Activated naive CD8-positive, alpha-beta T cell (primary cell): ENCODE data around the gene ATG9B.
"Not testable (repeated sequence)": the region's sequence is repeated elsewhere in the genome, so short reads cannot be mapped to it uniquely, and the experiment has no call there.

Source experiments
- H3K27ac Mint-ChIP-seq: one replicate; pipeline ENCODE4 v1.8.0; 2021; ENCODE audit warnings: mixed read lengths
- H3K27me3 Mint-ChIP-seq: one replicate; pipeline ENCODE4 v1.8.0; 2021; ENCODE audit warnings: mixed read lengths
- H3K36me3 Mint-ChIP-seq: one replicate; pipeline ENCODE4 v1.8.0; 2021; ENCODE audit warnings: mixed read lengths
- H3K4me1 Mint-ChIP-seq: one replicate; pipeline ENCODE4 v1.8.0; 2021; ENCODE audit warnings: low read depth, mixed read lengths
- H3K4me3 Mint-ChIP-seq: one replicate; pipeline ENCODE4 v1.8.0; 2021; ENCODE audit warnings: mild to moderate bottlenecking, mixed read lengths
- H3K9me3 Mint-ChIP-seq: one replicate; pipeline ENCODE4 v1.8.0; 2021; ENCODE audit warnings: low read depth, mixed read lengths

ATG9B gene

GRCh38 chr7:151017370-151017952 is 6.8 kb downstream of the ATG9B start:
- Mint-ChIP-seq H3K27me3 (no peaks in the 10 kb centered on the region), H3K27ac (peak overlapping the region; percentile 24), H3K36me3 (no peaks in the 10 kb centered on the region), H3K4me3 (peak overlapping the region; percentile 83), H3K4me1 (peaks cover 50% of the 10 kb centered on the region), H3K9me3 (no peaks in the 10 kb centered on the region)

DNA sequence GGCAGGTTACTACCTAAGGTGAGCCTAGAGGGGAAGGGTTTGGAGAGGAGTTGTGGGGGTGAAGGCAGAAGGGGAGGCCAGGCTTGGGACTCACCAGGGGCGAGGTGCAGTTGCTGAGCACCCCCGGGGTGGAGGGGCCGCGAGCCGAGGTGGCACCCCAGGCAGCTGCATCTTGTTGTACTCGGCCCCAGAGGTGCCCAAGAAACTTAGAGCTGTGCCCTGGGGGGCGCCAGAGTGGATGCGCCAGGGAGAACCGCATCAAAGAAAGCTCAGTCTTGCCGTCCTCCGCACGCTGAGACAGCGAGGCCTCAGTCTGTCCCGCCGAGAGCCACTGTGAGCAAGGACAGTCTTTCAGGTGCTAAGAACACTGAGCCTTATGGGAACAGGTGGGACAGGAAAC is 7.4 kb downstream of the ATG9B start:
- Mint-ChIP-seq H3K36me3 (no peaks in the 10 kb centered on the region), H3K27ac (peak overlapping the region; percentile 28), H3K4me1 (peaks cover 54% of the 10 kb centered on the region), H3K4me3 (peak overlapping the region; percentile 83), H3K9me3 (no peaks in the 10 kb centered on the region), H3K27me3 (no peaks in the 10 kb centered on the region)

- H3K4me1 Mint-ChIP-seq: peaks cover 58% of the 10 kb centered on the region
- H3K36me3 Mint-ChIP-seq: no peaks in the 10 kb centered on the region
- H3K4me3 Mint-ChIP-seq: peak overlapping the region; percentile 83
- no peaks in the 10 kb centered on the region for H3K9me3 Mint-ChIP-seq
- peak overlapping the region; percentile 22 for H3K27ac Mint-ChIP-seq
- H3K27me3 Mint-ChIP-seq: no peaks in the 10 kb centered on the region
Observed at GRCh38 chr7:151016505-151016904, 7.8 kb downstream of the ATG9B start.

- no peaks in the 10 kb centered on the region for H3K9me3 Mint-ChIP-seq
- H3K27ac Mint-ChIP-seq: no peak overlapping the region
- no peaks in the 10 kb centered on the region for H3K27me3 Mint-ChIP-seq
- no peaks in the 10 kb centered on the region for H3K36me3 Mint-ChIP-seq
- peak overlapping the region; percentile 17 for H3K4me3 Mint-ChIP-seq
- H3K4me1 Mint-ChIP-seq: peaks cover 61% of the 10 kb centered on the region
Observed at GRCh38 chr7:151015967-151016366, 8.3 kb downstream of the ATG9B start.

DNA sequence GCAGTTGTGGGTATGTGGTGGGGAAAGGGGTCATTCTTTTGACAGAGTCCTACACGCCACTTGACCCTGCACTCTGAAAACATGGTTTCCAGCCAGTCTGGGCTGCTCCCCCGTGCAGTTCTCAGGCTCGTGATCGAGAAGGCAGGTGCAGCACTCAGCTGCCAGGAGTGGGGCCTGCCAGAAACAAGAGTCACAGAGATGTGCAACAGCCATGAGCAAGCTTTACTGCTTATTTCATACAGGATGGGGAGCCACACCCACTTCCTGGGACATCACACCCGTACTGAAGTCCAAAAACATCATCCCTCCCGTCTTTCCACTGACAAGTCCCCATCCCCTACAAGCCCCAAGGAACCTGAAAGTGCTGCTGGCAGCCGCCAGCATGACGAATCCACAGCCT is 9.3 kb downstream of the ATG9B start:
- peaks cover 69% of the 10 kb centered on the region for H3K4me1 Mint-ChIP-seq
- H3K27me3 Mint-ChIP-seq: no peaks in the 10 kb centered on the region
- peak overlapping the region; percentile 91 for H3K4me3 Mint-ChIP-seq
- peak overlapping the region; percentile 92 for H3K27ac Mint-ChIP-seq
- no peaks in the 10 kb centered on the region for H3K9me3 Mint-ChIP-seq
- no peaks in the 10 kb centered on the region for H3K36me3 Mint-ChIP-seq

DNA sequence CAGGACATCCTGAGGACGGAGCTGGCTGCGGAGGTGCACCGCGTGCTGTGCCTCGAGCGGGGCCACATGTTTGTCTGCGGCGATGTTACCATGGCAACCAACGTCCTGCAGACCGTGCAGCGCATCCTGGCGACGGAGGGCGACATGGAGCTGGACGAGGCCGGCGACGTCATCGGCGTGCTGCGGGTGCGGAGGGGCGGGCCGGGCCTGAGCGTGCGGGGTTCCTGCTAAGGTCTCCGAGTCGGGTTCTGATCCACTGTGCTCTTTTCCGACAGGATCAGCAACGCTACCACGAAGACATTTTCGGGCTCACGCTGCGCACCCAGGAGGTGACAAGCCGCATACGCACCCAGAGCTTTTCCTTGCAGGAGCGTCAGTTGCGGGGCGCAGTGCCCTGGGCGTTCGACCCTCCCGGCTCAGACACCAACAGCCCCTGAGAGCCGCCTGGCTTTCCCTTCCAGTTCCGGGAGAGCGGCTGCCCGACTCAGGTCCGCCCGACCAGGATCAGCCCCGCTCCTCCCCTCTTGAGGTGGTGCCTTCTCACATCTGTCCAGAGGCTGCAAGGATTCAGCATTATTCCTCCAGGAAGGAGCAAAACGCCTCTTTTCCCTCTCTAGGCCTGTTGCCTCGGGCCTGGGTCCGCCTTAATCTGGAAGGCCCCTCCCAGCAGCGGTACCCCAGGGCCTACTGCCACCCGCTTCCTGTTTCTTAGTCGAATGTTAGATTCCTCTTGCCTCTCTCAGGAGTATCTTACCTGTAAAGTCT is 10.4 kb downstream of the ATG9B start:
- H3K4me3 Mint-ChIP-seq: peak overlapping the region; percentile 91
- peaks cover 65% of the 10 kb centered on the region for H3K4me1 Mint-ChIP-seq
- no peaks in the 10 kb centered on the region for H3K36me3 Mint-ChIP-seq
- H3K27ac Mint-ChIP-seq: peak overlapping the region; percentile 92
- no peaks in the 10 kb centered on the region for H3K27me3 Mint-ChIP-seq
- no peaks in the 10 kb centered on the region for H3K9me3 Mint-ChIP-seq

- no peak overlapping the region for H3K4me3 Mint-ChIP-seq
- H3K27ac Mint-ChIP-seq: no peak overlapping the region
- no peaks in the 10 kb centered on the region for H3K27me3 Mint-ChIP-seq
- no peaks in the 10 kb centered on the region for H3K36me3 Mint-ChIP-seq
- peaks cover 66% of the 10 kb centered on the region for H3K4me1 Mint-ChIP-seq
- no peaks in the 10 kb centered on the region for H3K9me3 Mint-ChIP-seq
Observed at GRCh38 chr7:151013356-151013732, 10.9 kb downstream of the ATG9B start.

- no peaks in the 10 kb centered on the region for H3K27me3 Mint-ChIP-seq
- H3K36me3 Mint-ChIP-seq: no peaks in the 10 kb centered on the region
- H3K4me3 Mint-ChIP-seq: peak overlapping the region; percentile 63
- no peaks in the 10 kb centered on the region for H3K9me3 Mint-ChIP-seq
- H3K27ac Mint-ChIP-seq: peak overlapping the region; percentile 84
- peaks cover 67% of the 10 kb centered on the region for H3K4me1 Mint-ChIP-seq
Observed at GRCh38 chr7:151012911-151013347, 11.4 kb downstream of the ATG9B start.

- no peaks in the 10 kb centered on the region for H3K9me3 Mint-ChIP-seq
- H3K27ac Mint-ChIP-seq: peak overlapping the region; percentile 84
Observed at GRCh38 chr7:151012031-151012692, 12.1 kb downstream of the ATG9B start.

DNA sequence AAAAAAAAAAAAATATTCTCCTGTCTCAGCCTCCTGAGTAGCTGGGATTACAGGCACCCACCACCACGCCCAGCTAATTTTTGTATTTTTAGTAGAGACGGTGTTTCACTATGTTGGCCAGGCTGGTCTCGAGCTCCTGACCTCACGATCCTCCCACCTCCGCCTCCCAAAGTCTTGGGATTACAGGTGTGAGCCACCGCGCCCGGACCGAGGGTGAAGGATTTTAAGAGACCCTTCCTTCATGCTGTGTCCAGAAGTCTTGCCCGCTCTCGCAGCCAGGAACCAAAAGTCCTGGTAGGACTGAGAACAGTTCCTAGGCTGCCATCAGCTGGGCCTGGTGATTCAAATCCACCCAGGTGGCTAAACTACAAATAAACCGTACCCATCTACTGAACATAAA is 12.7 kb downstream of the ATG9B start:
- Mint-ChIP-seq H3K4me3 (peak overlapping the region; percentile 33), H3K4me1 (peaks cover 64% of the 10 kb centered on the region), H3K27ac (peak overlapping the region; percentile 83)
- not testable (repeated sequence) for H3K36me3 Mint-ChIP-seq, H3K27me3 Mint-ChIP-seq, H3K9me3 Mint-ChIP-seq

More at GRCh38 chr7:151012031-151012692, 12.1 kb downstream of the ATG9B start:
- peak overlapping the region; percentile 63 for H3K4me3 Mint-ChIP-seq
- H3K4me1 Mint-ChIP-seq: peaks cover 68% of the 10 kb centered on the region
- H3K27me3 Mint-ChIP-seq: no peaks in the 10 kb centered on the region
- H3K36me3 Mint-ChIP-seq: no peaks in the 10 kb centered on the region

GRCh38 chr7:151011097-151011409 is 13.2 kb downstream of the ATG9B start:
- Mint-ChIP-seq H3K36me3 (no peaks in the 10 kb centered on the region), H3K4me1 (peaks cover 60% of the 10 kb centered on the region), H3K4me3 (peak overlapping the region; percentile 25), H3K27me3 (no peaks in the 10 kb centered on the region), H3K27ac (peak overlapping the region; percentile 82), H3K9me3 (no peaks in the 10 kb centered on the region)

GRCh38 chr7:151010307-151011096 is 13.8 kb downstream of the ATG9B start:
- H3K27ac Mint-ChIP-seq: peak overlapping the region; percentile 82
- no peaks in the 10 kb centered on the region for H3K9me3 Mint-ChIP-seq
- H3K27me3 Mint-ChIP-seq: no peaks in the 10 kb centered on the region
- H3K4me1 Mint-ChIP-seq: peaks cover 61% of the 10 kb centered on the region
- no peaks in the 10 kb centered on the region for H3K36me3 Mint-ChIP-seq
- H3K4me3 Mint-ChIP-seq: peak overlapping the region; percentile 25

DNA sequence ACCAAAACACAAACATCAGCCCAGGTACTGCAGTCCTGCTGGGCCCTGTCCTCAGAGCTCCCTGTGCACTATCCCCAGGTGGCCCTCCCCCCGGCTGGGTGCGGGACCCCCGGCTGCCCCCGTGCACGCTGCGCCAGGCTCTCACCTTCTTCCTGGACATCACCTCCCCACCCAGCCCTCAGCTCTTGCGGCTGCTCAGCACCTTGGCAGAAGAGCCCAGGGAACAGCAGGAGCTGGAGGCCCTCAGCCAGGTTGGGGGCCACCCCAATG is 14.3 kb downstream of the ATG9B start:
- Mint-ChIP-seq H3K27me3 (no peaks in the 10 kb centered on the region), H3K4me1 (peaks cover 55% of the 10 kb centered on the region)

DNA sequence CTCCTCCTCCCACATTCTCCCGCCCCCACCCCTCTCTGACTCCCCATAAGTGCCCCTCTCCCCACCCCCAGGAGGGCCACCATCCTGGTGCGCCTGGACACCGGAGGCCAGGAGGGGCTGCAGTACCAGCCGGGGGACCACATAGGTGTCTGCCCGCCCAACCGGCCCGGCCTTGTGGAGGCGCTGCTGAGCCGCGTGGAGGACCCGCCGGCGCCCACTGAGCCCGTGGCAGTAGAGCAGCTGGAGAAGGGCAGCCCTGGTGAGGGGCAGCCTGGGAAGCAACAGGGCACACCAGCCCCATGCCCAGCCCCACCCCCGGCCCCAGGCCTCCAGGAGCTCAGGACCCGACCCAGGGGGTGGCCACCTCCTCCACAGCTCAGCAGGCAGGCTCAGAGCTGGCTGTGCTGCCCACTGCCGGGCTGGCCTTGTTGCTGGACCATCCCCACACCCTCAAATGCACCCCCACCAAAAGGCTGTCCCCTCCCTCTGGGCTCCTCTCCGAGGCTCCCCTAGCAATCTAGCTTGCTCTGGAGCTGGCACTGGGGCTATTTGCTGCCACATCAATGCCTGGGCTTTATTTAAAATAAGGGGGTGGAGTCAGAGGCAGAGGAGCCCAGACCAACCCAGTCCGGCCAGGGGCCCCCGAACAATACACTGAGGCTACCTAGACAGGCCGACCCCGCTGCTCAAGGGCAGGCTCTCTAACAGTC is 14.8 kb downstream of the ATG9B start:
- Mint-ChIP-seq H3K9me3 (no peaks in the 10 kb centered on the region), H3K36me3 (peaks cover under 1% of the 10 kb centered on the region), H3K27ac (no peak overlapping the region), H3K4me3 (no peak overlapping the region), H3K4me1 (peaks cover 50% of the 10 kb centered on the region), H3K27me3 (no peaks in the 10 kb centered on the region)

More for the DNA sequence above, 14.3 kb downstream of the ATG9B start:
- no peaks in the 10 kb centered on the region for H3K9me3 Mint-ChIP-seq
- no peaks in the 10 kb centered on the region for H3K36me3 Mint-ChIP-seq
- no peak overlapping the region for H3K4me3 Mint-ChIP-seq
- no peak overlapping the region for H3K27ac Mint-ChIP-seq
